B cell (primary cell): Measurements from ENCODE around the gene KIAA1217.

Source experiments
- CTCF ChIP-seq: fragments of 200-600 bp; IDR thresholded peaks from one replicate; pipeline ENCODE4 v1.8.0; 2022; ENCODE audit warnings: antibody characterized with exemption, mild to moderate bottlenecking
- EZH2 ChIP-seq: IDR thresholded peaks from 2 replicates; pipeline ENCODE4 v1.6.1; 2012; ENCODE audit warnings: borderline replicate concordance, low read depth, mild to moderate bottlenecking, moderate library complexity, low read length; ENCODE audit not compliant: insufficient read depth, poor library complexity, severe bottlenecking

DNA sequence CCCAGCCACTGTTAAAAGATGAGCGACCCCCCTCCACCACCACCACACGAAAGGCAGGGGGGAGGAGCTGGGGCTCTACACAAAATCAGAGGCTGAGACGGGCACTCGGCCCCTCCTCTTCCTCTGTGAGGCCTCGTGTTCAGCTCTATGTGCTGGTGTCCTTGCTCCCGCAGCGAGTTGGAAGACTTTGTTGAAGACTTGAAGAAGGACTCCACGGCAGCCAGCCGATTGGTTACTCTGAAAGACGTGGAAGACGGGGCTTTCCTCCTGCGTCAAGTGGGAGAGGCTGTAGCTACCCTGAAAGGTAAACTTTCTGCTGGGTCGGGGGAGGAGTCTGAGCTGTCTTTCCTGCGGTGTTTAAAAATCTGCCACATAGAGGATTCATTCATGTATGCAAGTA is 311.0 kb downstream of the KIAA1217 start:
- TF ChIP-seq CTCF (no peak), EZH2 (no peak)
